Measurements from ENCODE around the gene BCL11A. TPM values are rescaled to one million over a fixed set of nuclear protein-coding genes. Genes with fewer than 3 reads are reported as not detected.

Gene BCL11A
- total RNA-seq, 8 experiments from 2014 or later: 0.66 to 131 (median 21.8) TPM

GRCh38 chr2:60517446-60517845 is 36.0 kb downstream of the BCL11A start:
- in situ Hi-C loops (cut with MboI; ENCODE audit: low pct_unique_long_range_greater_than_20kb in 2 of 9, low sequenced_read_pairs in 9 of 9, unreplicated experiment in 9 of 9): no loop called here

GRCh38 chr2:60516826-60517225 is 36.6 kb downstream of the BCL11A start:
- Histone ChIP-seq H3K27ac (no peak overlapping the region), H3K4me3 (no peak overlapping the region), H3K4me1 (replicated peaks in 1 of 2) (peaks cover 22 to 24% of the 10 kb centered on the region in 2 donors)
- ATAC-seq (replicated peaks in 6 of 8): no peak
- 36 to 100% (median 91%) methylated on average over 1 to 4 of the region's 4 CpGs for WGBS, 10 experiments
- in situ Hi-C loops (cut with MboI; ENCODE audit: low pct_unique_long_range_greater_than_20kb in 2 of 9, low sequenced_read_pairs in 9 of 9, unreplicated experiment in 9 of 9): no loop called here

More at GRCh38 chr2:60517446-60517845, 36.0 kb downstream of the BCL11A start:
- ATAC-seq (replicated peaks in 6 of 8): no peak
- Histone ChIP-seq H3K27ac (no peak overlapping the region), H3K4me1 (replicated peaks in 1 of 2) (peaks cover 21 to 24% of the 10 kb centered on the region in 2 donors), H3K4me3 (no peak overlapping the region)
- WGBS, 10 experiments: 87 to 100% (median 100%) methylated on average over 1 to 4 of the region's 4 CpGs; no CpG with 5 or more reads in 6 of the 10 experiments

GRCh38 chr2:60516383-60516811 is 37.1 kb downstream of the BCL11A start:
- WGBS, 10 experiments: 0 to 80% (median 33%) methylated on average over 1 to 5 of the region's 6 CpGs; no CpG with 5 or more reads in 5 of the 10 experiments
- in situ Hi-C loops (cut with MboI; ENCODE audit: low pct_unique_long_range_greater_than_20kb in 2 of 9, low sequenced_read_pairs in 9 of 9, unreplicated experiment in 9 of 9): no loop called here
- peak in 5 of 8 experiments; percentile 32 to 90 (median 63) for ATAC-seq (replicated peaks in 6 of 8)
- Histone ChIP-seq H3K4me1 (replicated peaks in 1 of 2) (peaks cover 21 to 28% of the 10 kb centered on the region in 2 donors), H3K27ac (no peak overlapping the region), H3K4me3 (no peak overlapping the region)

- H3K4me1 ChIP-seq (replicated peaks in 1 of 2): peaks cover 22 to 23% of the 10 kb centered on the region in 2 donors
- in situ Hi-C loops (cut with MboI; ENCODE audit: low pct_unique_long_range_greater_than_20kb in 2 of 9, low sequenced_read_pairs in 9 of 9, unreplicated experiment in 9 of 9): no loop called here
- H3K4me3 ChIP-seq: no peak overlapping the region
- peak in 7 of 8 experiments; percentile 33 to 69 (median 50) for ATAC-seq (replicated peaks in 6 of 8)
- H3K27ac ChIP-seq: no peak overlapping the region
- WGBS, 10 experiments: 40 to 100% (median 88%) methylated on average over 1 to 7 of the region's 7 CpGs; no CpG with 5 or more reads in 2 of the 10 experiments
Measured at GRCh38 chr2:60515721-60516226, 37.7 kb downstream of the BCL11A start.

- no peak overlapping the region for H3K27ac ChIP-seq
- WGBS, 10 experiments: 40 to 100% (median 82%) methylated on average over 1 to 3 of the region's 4 CpGs; no CpG with 5 or more reads in 4 of the 10 experiments
- ATAC-seq (replicated peaks in 6 of 8): no peak
- H3K4me1 ChIP-seq (replicated peaks in 1 of 2): peaks cover 14% of the 10 kb centered on the region in 2 donors
- no peak overlapping the region for H3K4me3 ChIP-seq
- in situ Hi-C loops (cut with MboI; ENCODE audit: low pct_unique_long_range_greater_than_20kb in 2 of 9, low sequenced_read_pairs in 9 of 9, unreplicated experiment in 9 of 9): no loop called here
Measured at GRCh38 chr2:60513996-60514395, 39.5 kb downstream of the BCL11A start.

GRCh38 chr2:60513191-60513590 is 40.3 kb downstream of the BCL11A start:
- peaks cover 16 to 22% of the 10 kb centered on the region in 2 donors for H3K4me1 ChIP-seq (replicated peaks in 1 of 2)
- WGBS, 10 experiments: 50 to 90% (median 74%) methylated on average over 1 to 4 of the region's 5 CpGs; no CpG with 5 or more reads in 6 of the 10 experiments
- no peak for ATAC-seq (replicated peaks in 6 of 8)
- no peak overlapping the region for H3K27ac ChIP-seq
- in situ Hi-C loops (cut with MboI; ENCODE audit: low pct_unique_long_range_greater_than_20kb in 2 of 9, low sequenced_read_pairs in 9 of 9, unreplicated experiment in 9 of 9): no loop called here
- H3K4me3 ChIP-seq: no peak overlapping the region

- WGBS, 10 experiments: 70 to 100% (median 90%) methylated on average over 1 to 6 of the region's 6 CpGs; no CpG with 5 or more reads in 2 of the 10 experiments
- H3K27ac ChIP-seq: no peak overlapping the region
- H3K4me1 ChIP-seq (replicated peaks in 1 of 2): peaks cover 21 to 28% of the 10 kb centered on the region in 2 donors
- H3K4me3 ChIP-seq: no peak overlapping the region
- in situ Hi-C loops (cut with MboI; ENCODE audit: low pct_unique_long_range_greater_than_20kb in 2 of 9, low sequenced_read_pairs in 9 of 9, unreplicated experiment in 9 of 9): no loop called here
- ATAC-seq (replicated peaks in 6 of 8): no peak
Measured at GRCh38 chr2:60512641-60513040, 40.8 kb downstream of the BCL11A start.

GRCh38 chr2:60512062-60512622 is 41.3 kb downstream of the BCL11A start:
- no peak for ATAC-seq (replicated peaks in 6 of 8)
- 69 to 85% (median 71%) methylated on average over 1 to 2 of the region's 4 CpGs; no CpG with 5 or more reads in 7 of the 10 experiments for WGBS, 10 experiments
- Histone ChIP-seq H3K27ac (no peak overlapping the region), H3K4me1 (replicated peaks in 1 of 2) (peaks cover 24 to 30% of the 10 kb centered on the region in 2 donors), H3K4me3 (no peak overlapping the region)
- in situ Hi-C loops (cut with MboI; ENCODE audit: low pct_unique_long_range_greater_than_20kb in 2 of 9, low sequenced_read_pairs in 9 of 9, unreplicated experiment in 9 of 9): no loop called here

- H3K27ac ChIP-seq: no peak overlapping the region
- 29 to 80% (median 47%) methylated on average over 1 to 2 of the region's 2 CpGs; no CpG with 5 or more reads in 7 of the 10 experiments for WGBS, 10 experiments
- ATAC-seq (replicated peaks in 6 of 8): no peak
- in situ Hi-C loops (cut with MboI; ENCODE audit: low pct_unique_long_range_greater_than_20kb in 2 of 9, low sequenced_read_pairs in 9 of 9, unreplicated experiment in 9 of 9): no loop called here
- peaks cover 28 to 30% of the 10 kb centered on the region in 2 donors for H3K4me1 ChIP-seq (replicated peaks in 1 of 2)
- H3K4me3 ChIP-seq: no peak overlapping the region
Measured at GRCh38 chr2:60510713-60511112, 42.7 kb downstream of the BCL11A start.

- Histone ChIP-seq H3K27ac (no peak overlapping the region), H3K4me3 (no peak overlapping the region), H3K4me1 (replicated peaks in 1 of 2) (peaks cover 33 to 35% of the 10 kb centered on the region in 2 donors)
- ATAC-seq (replicated peaks in 6 of 8): no peak
- WGBS, 10 experiments: 51 to 100% (median 85%) methylated on average over 1 to 8 of the region's 8 CpGs; no CpG with 5 or more reads in 2 of the 10 experiments
- in situ Hi-C loops (cut with MboI; ENCODE audit: low pct_unique_long_range_greater_than_20kb in 2 of 9, low sequenced_read_pairs in 9 of 9, unreplicated experiment in 9 of 9): no loop called here
Measured at GRCh38 chr2:60509066-60509465, 44.4 kb downstream of the BCL11A start.

- peaks cover 33 to 35% of the 10 kb centered on the region in 2 donors for H3K4me1 ChIP-seq (replicated peaks in 1 of 2)
- H3K27ac ChIP-seq: no peak overlapping the region
- 50 to 96% (median 74%) methylated on average over 2 to 5 of the region's 8 CpGs; no CpG with 5 or more reads in 3 of the 10 experiments for WGBS, 10 experiments
Measured at GRCh38 chr2:60508339-60508917, 45.0 kb downstream of the BCL11A start.

GRCh38 chr2:60507211-60507965 is 46.1 kb downstream of the BCL11A start:
- Histone ChIP-seq H3K27ac (no peak overlapping the region), H3K4me1 (replicated peaks in 1 of 2) (peaks cover 33 to 39% of the 10 kb centered on the region in 2 donors), H3K4me3 (no peak overlapping the region)
- WGBS, 10 experiments: 57 to 100% (median 83%) methylated on average over 1 to 4 of the region's 9 CpGs; no CpG with 5 or more reads in 2 of the 10 experiments
- ATAC-seq (replicated peaks in 6 of 8): no peak
- in situ Hi-C loops (cut with MboI; ENCODE audit: low pct_unique_long_range_greater_than_20kb in 2 of 9, low sequenced_read_pairs in 9 of 9, unreplicated experiment in 9 of 9): no loop called here

More at GRCh38 chr2:60508339-60508917, 45.0 kb downstream of the BCL11A start:
- in situ Hi-C loops (cut with MboI; ENCODE audit: low pct_unique_long_range_greater_than_20kb in 2 of 9, low sequenced_read_pairs in 9 of 9, unreplicated experiment in 9 of 9): no loop called here
- ATAC-seq (replicated peaks in 6 of 8): peak in 2 of 8 experiments; percentile 53 to 86
- H3K4me3 ChIP-seq: no peak overlapping the region

- WGBS, 10 experiments: 0 to 94% (median 83%) methylated on average over 1 to 4 of the region's 4 CpGs; no CpG with 5 or more reads in 5 of the 10 experiments
- no peak for ATAC-seq (replicated peaks in 6 of 8)
- Histone ChIP-seq H3K4me1 (replicated peaks in 1 of 2) (peaks cover 30 to 35% of the 10 kb centered on the region in 2 donors), H3K4me3 (no peak overlapping the region), H3K27ac (no peak overlapping the region)
- in situ Hi-C loops (cut with MboI; ENCODE audit: low pct_unique_long_range_greater_than_20kb in 2 of 9, low sequenced_read_pairs in 9 of 9, unreplicated experiment in 9 of 9): no loop called here
Measured at GRCh38 chr2:60505880-60506260, 47.6 kb downstream of the BCL11A start.
